HepG2 (cell line): ENCODE measurements around the gene CDHR5. TPM values are rescaled to one million over a fixed set of nuclear protein-coding genes. Genes with fewer than 3 reads are reported as not detected.
A peak's percentile ranks its signal among the peaks of the same experiment; 100 is the strongest.

ENCODE experiments used
- BCL3 ChIP-seq: sonication (generic); formaldehyde crosslinking; IDR thresholded peaks from 2 replicates; pipeline ENCODE4 v1.5.1; 2020; ENCODE audit warnings: mild to moderate bottlenecking, missing genetic modification reagents, moderate library complexity
- CHD2 ChIP-seq: IDR thresholded peaks from 2 replicates; pipeline ENCODE4 v1.6.1; 2011; ENCODE audit warnings: low read depth, low read length, improper control_type of control experiment
- ETV5 ChIP-seq: IDR thresholded peaks from 2 replicates; pipeline ENCODE4 v1.6.1; 2018; ENCODE audit warnings: missing biosample characterization, missing genetic modification reagents, inconsistent platforms, borderline replicate concordance
- HOXA3 ChIP-seq: sonication (generic); formaldehyde crosslinking; IDR thresholded peaks from 2 replicates; pipeline ENCODE4 v1.5.0; 2020; ENCODE audit warnings: missing genetic modification reagents
- JUN ChIP-seq: sonication (generic); formaldehyde crosslinking; IDR thresholded peaks from 2 replicates; pipeline ENCODE4 v1.4.0; 2020; ENCODE audit warnings: mild to moderate bottlenecking, missing genetic modification reagents
- MXD4 ChIP-seq: IDR thresholded peaks from 2 replicates; pipeline ENCODE4 v1.6.1; 2016; ENCODE audit warnings: mild to moderate bottlenecking, missing biosample characterization, missing genetic modification reagents
- NFATC3 ChIP-seq: sonication (generic); formaldehyde crosslinking; IDR thresholded peaks from 2 replicates; pipeline ENCODE4 v1.5.1; 2020; ENCODE audit warnings: mild to moderate bottlenecking, missing genetic modification reagents
- POGZ ChIP-seq: sonication (generic); formaldehyde crosslinking; IDR thresholded peaks from 2 replicates; pipeline ENCODE4 v1.4.0; 2020; ENCODE audit warnings: mild to moderate bottlenecking, missing genetic modification reagents
- RCOR2 ChIP-seq: IDR thresholded peaks from 2 replicates; pipeline ENCODE4 v1.6.1; 2016; ENCODE audit warnings: missing biosample characterization, missing genetic modification reagents
- SOX5 ChIP-seq: IDR thresholded peaks from 2 replicates; pipeline ENCODE4 v1.6.1; 2016; ENCODE audit warnings: borderline replicate concordance
- SRSF1 ChIP-seq: fragments of 200-400 bp; formaldehyde crosslinking; optimal IDR thresholded peaks from 2 replicates; pipeline ENCODE3; 2017; ENCODE audit warnings: mild to moderate bottlenecking, low read depth, low read length, moderate library complexity
- TP53 ChIP-seq: sonication (generic); formaldehyde crosslinking; conservative IDR thresholded peaks from 2 replicates; pipeline ENCODE4 v1.4.0; 2020; ENCODE audit warnings: missing genetic modification reagents
- ZFP82 ChIP-seq: sonication (generic); formaldehyde crosslinking; IDR thresholded peaks from 2 replicates; pipeline ENCODE4 v1.5.1; 2020; ENCODE audit warnings: mild to moderate bottlenecking, missing genetic modification reagents, borderline replicate concordance
- ZNF124 ChIP-seq: sonication (generic); formaldehyde crosslinking; IDR thresholded peaks from 2 replicates; pipeline ENCODE4 v1.4.0; 2020; ENCODE audit warnings: missing genetic modification reagents
- ZNF3 ChIP-seq: IDR thresholded peaks from 2 replicates; pipeline ENCODE4 v1.7.0; 2017; ENCODE audit warnings: inconsistent platforms
- ZNF33B ChIP-seq: sonication (generic); formaldehyde crosslinking; IDR thresholded peaks from 2 replicates; pipeline ENCODE4 v1.5.1; 2020; ENCODE audit warnings: mild to moderate bottlenecking, missing genetic modification reagents
- ZNF343 ChIP-seq: sonication (generic); formaldehyde crosslinking; IDR thresholded peaks from 2 replicates; pipeline ENCODE4 v1.4.0; 2020; ENCODE audit warnings: mild to moderate bottlenecking, missing genetic modification reagents
- ZNF367 ChIP-seq: sonication (generic); formaldehyde crosslinking; IDR thresholded peaks from 2 replicates; pipeline ENCODE4 v1.4.0; 2020; ENCODE audit warnings: missing genetic modification reagents, borderline replicate concordance
- ZNF383 ChIP-seq: sonication (generic); formaldehyde crosslinking; IDR thresholded peaks from 2 replicates; pipeline ENCODE4 v1.4.0; 2020; ENCODE audit warnings: missing genetic modification reagents, mild to moderate bottlenecking, borderline replicate concordance
- ZNF496 ChIP-seq: sonication (generic); formaldehyde crosslinking; IDR thresholded peaks from 2 replicates; pipeline ENCODE4 v1.8.1; 2023; ENCODE audit warnings: mild to moderate bottlenecking, moderate library complexity, missing genetic modification reagents; ENCODE audit not compliant: insufficient replicate concordance
- ZNF577 ChIP-seq: sonication (generic); formaldehyde crosslinking; IDR thresholded peaks from 2 replicates; pipeline ENCODE4 v1.4.0; 2020; ENCODE audit warnings: mild to moderate bottlenecking, low read depth, missing genetic modification reagents, borderline replicate concordance
- ZSCAN5A ChIP-seq: sonication (generic); formaldehyde crosslinking; IDR thresholded peaks from 2 replicates; pipeline ENCODE4 v1.8.0; 2022; ENCODE audit warnings: mild to moderate bottlenecking, missing genetic modification reagents, borderline replicate concordance
- ZSCAN9 ChIP-seq: IDR thresholded peaks from 2 replicates; pipeline ENCODE4 v1.6.1; 2016; ENCODE audit warnings: borderline replicate concordance
- polyA plus RNA-seq, 8 experiments: library from polyadenylated mRNA; depleted of rRNA in 3 of 8; stranded (reverse) in 7 of 8; unstranded in 1 of 8; fragments of >200 nt; fragmentation: Illumina TruSeq in 4 of 8; extraction: Trizol in 4 of 8; gene quantifications; 2 replicates each; pipeline versions ENCODE4 v1.2.1 to v1.2.3, GENCODE V29; 2011 to 2016; ENCODE audit warnings: low read depth in 4 of 8, missing spikeins in 1 of 8, mixed read lengths in 1 of 8; ENCODE audit not compliant: insufficient read depth in 1 of 8
- total RNA-seq, 5 experiments: library from RNA; depleted of rRNA; stranded (reverse); fragments of >200 nt; fragmentation: Illumina TruSeq; extraction: Trizol; gene quantifications; 2 replicates each; pipeline ENCODE4 v1.2.3, GENCODE V29; 2016; ENCODE audit warnings: low read depth in 1 of 5
- TF ChIP-seq, protein P1 (sequence below): sonication (generic); formaldehyde crosslinking; IDR thresholded peaks from 2 replicates; pipeline ENCODE4 v1.4.0; 2020; ENCODE audit warnings: low read depth, missing genetic modification reagents
- TF ChIP-seq, protein P2 (sequence below): sonication (generic); formaldehyde crosslinking; IDR thresholded peaks from 2 replicates; pipeline ENCODE4 v1.4.0; 2020; ENCODE audit warnings: mild to moderate bottlenecking, missing genetic modification reagents

Gene CDHR5
- total and polyA plus RNA-seq, 2 of the 13 experiments (the other 11 are each of a cell fraction or from before 2014, with no cell fraction given), result 0.46 to 0.71 TPM

- TF ChIP-seq, protein P1, sequence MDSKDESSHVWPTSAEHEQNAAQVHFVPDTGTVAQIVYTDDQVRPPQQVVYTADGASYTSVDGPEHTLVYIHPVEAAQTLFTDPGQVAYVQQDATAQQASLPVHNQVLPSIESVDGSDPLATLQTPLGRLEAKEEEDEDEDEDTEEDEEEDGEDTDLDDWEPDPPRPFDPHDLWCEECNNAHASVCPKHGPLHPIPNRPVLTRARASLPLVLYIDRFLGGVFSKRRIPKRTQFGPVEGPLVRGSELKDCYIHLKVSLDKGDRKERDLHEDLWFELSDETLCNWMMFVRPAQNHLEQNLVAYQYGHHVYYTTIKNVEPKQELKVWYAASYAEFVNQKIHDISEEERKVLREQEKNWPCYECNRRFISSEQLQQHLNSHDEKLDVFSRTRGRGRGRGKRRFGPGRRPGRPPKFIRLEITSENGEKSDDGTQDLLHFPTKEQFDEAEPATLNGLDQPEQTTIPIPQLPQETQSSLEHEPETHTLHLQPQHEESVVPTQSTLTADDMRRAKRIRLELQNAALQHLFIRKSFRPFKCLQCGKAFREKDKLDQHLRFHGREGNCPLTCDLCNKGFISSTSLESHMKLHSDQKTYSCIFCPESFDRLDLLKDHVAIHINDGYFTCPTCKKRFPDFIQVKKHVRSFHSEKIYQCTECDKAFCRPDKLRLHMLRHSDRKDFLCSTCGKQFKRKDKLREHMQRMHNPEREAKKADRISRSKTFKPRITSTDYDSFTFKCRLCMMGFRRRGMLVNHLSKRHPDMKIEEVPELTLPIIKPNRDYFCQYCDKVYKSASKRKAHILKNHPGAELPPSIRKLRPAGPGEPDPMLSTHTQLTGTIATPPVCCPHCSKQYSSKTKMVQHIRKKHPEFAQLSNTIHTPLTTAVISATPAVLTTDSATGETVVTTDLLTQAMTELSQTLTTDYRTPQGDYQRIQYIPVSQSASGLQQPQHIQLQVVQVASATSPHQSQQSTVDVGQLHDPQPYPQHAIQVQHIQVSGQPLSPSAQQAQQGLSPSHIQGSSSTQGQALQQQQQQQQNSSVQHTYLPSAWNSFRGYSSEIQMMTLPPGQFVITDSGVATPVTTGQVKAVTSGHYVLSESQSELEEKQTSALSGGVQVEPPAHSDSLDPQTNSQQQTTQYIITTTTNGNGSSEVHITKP (CRISPR knock-in tag), result peak; percentile 79; the same call in 1 of the 2 replicates
- no peak for TF ChIP-seq POGZ (CRISPR knock-in tag)
- TF ChIP-seq ZNF577 (CRISPR knock-in tag), result no peak
- no peak for TF ChIP-seq BCL3 (CRISPR knock-in tag)
- no peak for TF ChIP-seq ZSCAN5A (CRISPR knock-in tag)
- no peak for TF ChIP-seq ZNF124 (CRISPR knock-in tag)
- no peak for TF ChIP-seq NFATC3 (CRISPR knock-in tag)
- TF ChIP-seq, protein P2, sequence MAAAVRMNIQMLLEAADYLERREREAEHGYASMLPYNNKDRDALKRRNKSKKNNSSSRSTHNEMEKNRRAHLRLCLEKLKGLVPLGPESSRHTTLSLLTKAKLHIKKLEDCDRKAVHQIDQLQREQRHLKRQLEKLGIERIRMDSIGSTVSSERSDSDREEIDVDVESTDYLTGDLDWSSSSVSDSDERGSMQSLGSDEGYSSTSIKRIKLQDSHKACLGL, result no peak
- peak; percentile 42; the same call in 1 of the 2 replicates for TF ChIP-seq SOX5 (CRISPR knock-in tag)
- peak; percentile 76; the same call in 1 of the 2 replicates for TF ChIP-seq HOXA3
- TF ChIP-seq ZSCAN9, result no peak
- no peak for TF ChIP-seq ZNF33B
- TF ChIP-seq TP53 (CRISPR knock-in tag), result no peak
- no peak; the same call in 1 of the 2 replicates for TF ChIP-seq MXD4 (CRISPR knock-in tag)
- 0 out of 2 replicates have a peak, but pooled peaks have one; percentile 32 for TF ChIP-seq RCOR2 (CRISPR knock-in tag)
- TF ChIP-seq CHD2, result no peak
- no peak for TF ChIP-seq ZNF496 (CRISPR knock-in tag)
- no peak for TF ChIP-seq ZNF383 (CRISPR knock-in tag)
- no peak for TF ChIP-seq ZNF3 (CRISPR knock-in tag)
- no peak for TF ChIP-seq ETV5 (CRISPR knock-in tag)
- no peak for TF ChIP-seq ZNF367 (CRISPR knock-in tag)
- TF ChIP-seq SRSF1, result no peak
- TF ChIP-seq ZFP82 (CRISPR knock-in tag), result no peak
- no peak for TF ChIP-seq ZNF343 (CRISPR knock-in tag)
- TF ChIP-seq JUN (CRISPR knock-in tag), result no peak
Measured at GRCh38 chr11:579830-580601, 44.7 kb downstream of the CDHR5 start (continued).
